VCaP (cell line): Measurements from ENCODE around the gene FGR.

Experiments
- H3K27ac ChIP-seq: fragments of 450-650 bp; 2 replicates; pipeline ENCODE4 v1.5.1; 2017
- TF ChIP-seq, protein P1 (sequence below): fragments of 450-650 bp; conservative IDR thresholded peaks from 2 replicates; pipeline ENCODE4 v1.5.1; 2017; ENCODE audit warnings: mild to moderate bottlenecking, moderate library complexity

Gene FGR

DNA sequence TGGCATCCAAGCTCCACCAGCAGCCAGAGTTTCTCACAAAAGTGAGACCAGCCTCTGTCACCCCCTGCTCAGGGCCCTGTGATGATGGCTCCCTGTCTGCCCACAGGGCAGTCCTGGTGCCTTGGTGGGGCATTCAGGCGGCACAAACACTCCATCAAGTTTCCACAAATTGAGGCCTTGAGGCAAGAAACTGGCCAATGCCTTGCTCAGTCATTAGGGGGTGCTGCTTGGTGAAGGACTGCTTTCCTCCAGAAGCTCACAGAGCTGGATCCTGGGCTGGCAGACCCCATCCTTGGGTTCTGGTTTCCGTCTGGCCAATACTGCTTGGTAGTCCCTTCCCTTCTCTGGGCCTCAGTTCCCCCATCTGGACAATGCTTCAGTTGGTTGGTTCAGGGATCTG is 18.5 kb downstream of the FGR start:
- TF ChIP-seq, protein P1, sequence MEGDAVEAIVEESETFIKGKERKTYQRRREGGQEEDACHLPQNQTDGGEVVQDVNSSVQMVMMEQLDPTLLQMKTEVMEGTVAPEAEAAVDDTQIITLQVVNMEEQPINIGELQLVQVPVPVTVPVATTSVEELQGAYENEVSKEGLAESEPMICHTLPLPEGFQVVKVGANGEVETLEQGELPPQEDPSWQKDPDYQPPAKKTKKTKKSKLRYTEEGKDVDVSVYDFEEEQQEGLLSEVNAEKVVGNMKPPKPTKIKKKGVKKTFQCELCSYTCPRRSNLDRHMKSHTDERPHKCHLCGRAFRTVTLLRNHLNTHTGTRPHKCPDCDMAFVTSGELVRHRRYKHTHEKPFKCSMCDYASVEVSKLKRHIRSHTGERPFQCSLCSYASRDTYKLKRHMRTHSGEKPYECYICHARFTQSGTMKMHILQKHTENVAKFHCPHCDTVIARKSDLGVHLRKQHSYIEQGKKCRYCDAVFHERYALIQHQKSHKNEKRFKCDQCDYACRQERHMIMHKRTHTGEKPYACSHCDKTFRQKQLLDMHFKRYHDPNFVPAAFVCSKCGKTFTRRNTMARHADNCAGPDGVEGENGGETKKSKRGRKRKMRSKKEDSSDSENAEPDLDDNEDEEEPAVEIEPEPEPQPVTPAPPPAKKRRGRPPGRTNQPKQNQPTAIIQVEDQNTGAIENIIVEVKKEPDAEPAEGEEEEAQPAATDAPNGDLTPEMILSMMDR = no peak
- H3K27ac ChIP-seq = no peak overlapping the region

DNA sequence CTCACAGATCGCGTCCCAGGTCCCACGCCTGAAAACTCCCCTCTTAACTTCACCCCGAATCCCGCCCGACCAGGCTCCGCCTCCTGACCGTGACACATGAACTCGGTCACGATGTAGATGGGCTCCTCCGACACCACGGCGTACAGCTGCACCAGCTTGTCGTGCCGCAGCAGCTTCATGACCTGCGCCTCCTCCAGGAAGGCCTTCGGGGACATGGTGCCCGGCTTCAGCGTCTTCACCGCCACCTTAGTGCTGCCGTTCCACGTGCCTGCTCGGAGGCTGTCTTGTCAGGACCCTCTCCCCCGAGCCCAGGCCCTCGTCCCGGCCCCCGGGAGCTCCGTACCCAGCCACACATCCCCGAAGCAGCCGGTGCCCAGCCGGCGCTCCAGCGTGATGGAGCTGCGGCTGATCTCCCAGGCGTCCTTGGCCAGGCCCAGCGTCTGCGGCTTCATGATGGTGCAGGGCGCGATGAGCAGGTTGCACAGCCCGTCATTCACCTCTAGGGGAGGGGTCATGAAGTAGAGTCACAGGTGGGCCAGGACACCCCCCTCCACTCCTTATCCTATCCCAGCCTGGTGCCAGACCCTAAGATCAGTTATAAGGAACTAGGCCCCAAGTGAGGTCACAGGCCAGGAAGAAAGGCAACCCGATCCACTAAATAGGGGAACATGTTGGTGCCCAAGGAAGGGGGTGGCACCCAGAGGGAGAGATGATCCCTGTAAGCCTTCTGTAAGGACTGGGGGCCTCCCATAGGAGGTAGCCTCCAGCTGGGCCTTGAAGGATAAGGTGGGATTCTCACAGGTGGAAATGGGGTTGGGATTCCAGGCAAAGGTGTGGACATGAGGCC is 19.4 kb downstream of the FGR start:
- H3K27ac ChIP-seq = no peak overlapping the region
- TF ChIP-seq, protein P1 = no peak

DNA sequence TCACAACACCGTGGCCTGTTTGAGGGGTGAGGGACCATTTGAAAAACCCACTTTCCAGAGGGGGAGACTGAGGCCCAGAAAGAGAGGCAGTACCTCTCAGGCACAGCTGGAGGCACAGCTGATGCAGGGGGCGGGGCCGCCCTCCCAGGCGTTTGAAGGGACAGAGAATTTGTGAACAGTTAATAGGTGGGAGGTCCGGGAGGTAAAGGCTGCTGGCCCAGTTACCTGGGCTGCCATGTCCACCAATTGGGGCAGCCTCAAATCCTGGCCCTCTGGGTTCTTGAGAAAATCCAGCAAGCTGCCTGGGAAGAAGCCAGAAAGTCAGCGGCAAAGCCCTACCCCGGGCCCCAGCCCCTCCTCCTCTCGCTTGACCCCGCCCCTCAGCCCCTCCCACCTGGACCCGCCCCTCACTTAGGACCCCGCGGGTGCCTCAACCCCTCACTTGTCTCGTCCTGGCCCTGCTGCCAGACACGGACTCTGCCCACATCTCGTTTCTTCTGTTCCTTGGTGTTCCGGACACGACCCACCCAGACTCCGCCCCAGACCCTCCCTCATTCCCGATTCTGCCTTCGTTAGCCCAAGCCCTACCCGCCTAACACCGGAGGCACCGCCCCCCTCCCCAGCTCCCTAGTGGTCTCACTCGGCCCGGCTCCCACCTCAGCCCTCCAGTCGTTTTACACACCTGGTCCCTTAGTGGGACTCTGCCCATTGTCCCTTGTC is 20.2 kb downstream of the FGR start:
- H3K27ac ChIP-seq = no peak overlapping the region
- TF ChIP-seq, protein P1 = no peak

DNA sequence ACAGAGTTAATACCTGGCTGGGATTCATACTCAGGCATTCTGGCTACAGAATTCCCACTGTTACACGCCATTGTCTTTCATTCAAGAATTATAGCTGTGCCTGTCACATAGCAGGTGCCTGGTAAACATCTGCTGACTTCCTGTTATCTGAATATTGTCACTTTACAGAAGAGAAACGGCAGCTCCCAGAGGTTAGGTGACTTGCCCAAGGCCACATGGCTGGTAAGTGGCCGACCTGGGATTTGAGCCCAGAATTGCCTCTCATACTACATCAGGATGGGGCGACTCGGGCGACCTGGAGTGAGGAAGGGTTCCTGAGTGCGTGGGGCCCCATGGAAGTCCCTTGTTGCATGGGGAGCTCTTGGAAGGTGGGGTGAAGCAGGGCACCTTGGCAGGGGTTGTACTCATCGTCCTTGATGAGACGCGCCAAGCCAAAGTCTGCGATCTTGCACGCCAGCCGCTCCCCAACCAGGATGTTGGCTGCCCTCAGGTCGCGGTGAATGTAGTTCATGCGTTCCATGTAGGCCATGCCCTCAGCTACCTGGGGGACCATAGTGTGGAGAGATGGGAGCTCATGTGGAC is 20.9 kb downstream of the FGR start:
- TF ChIP-seq, protein P1 = no peak
- H3K27ac ChIP-seq = no peak overlapping the region

DNA sequence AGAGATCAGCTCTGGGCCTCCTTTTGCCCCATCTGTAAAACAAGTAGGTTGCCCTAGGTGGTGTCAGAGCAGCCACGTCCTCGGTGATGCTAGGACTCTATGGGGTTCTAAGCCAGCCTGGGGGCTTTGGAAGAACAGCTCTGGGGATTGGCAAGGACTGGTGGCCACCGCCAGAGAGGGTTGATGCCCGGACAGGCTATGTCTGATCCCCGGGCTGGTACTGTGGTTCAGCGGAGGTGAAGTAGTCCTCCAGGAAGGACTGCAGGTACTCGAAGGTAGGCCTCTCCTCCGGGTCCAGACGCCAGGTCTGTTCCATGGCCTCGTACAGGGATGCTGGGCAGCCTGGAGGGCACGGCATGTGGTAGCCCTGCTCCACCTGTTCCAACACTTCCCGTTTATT is 22.3 kb downstream of the FGR start:
- TF ChIP-seq, protein P1 = no peak
- no peak overlapping the region for H3K27ac ChIP-seq

DNA sequence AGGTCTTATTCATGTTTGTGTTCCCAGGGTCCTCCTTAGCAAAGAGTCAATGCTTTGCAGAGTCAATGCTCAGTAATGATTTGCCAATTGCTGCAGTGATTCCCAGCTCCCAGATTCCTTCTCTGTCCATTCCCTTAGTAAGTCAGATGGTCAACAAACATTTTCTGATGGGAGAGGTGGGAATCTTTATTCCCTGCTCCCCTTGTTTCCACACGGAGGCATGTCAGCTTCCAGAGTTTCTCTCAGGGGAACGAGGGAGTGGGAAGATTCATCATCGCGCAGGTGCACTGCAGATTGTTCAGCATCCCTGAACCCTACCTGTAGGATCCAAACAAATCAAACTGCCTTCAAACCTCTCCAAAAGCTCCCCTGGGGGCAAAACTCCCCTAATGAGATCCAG is 23.5 kb downstream of the FGR start:
- H3K27ac ChIP-seq = no peak overlapping the region
- TF ChIP-seq, protein P1 = no peak

DNA sequence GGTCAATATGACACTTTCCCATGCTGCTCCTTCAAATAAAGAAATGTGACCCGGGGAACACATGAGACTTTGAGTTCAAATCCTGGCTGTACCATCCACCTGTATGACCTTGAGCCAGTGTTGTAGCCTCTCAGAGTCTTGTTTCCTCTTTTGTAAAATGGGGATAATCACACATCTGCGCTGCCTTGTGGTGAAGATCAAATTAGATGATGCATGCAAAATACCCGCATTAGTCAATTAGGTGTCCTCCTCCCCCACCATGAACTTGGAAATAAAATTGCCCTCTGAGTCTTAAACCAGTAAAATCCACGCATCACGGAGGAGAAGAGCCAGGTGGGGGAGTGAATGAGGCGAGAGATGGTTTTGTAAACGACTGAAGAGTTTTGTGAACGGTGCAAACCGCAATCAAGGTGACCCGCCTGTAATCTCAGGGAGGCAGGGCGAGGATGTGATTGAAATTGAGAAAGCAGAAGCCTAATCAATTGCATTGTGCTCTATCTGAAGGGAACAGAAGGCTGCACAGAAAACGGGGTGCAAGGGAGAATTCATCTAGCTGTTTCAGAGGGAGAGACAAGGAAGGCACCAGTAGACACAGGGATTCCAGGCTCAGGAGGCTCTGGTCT is 25.3 kb downstream of the FGR start:
- TF ChIP-seq, protein P1 = no peak
- H3K27ac ChIP-seq = no peak overlapping the region
